Neuronal stem cell (in vitro differentiated cells): ENCODE measurements around the gene COMP.
A peak's percentile ranks its signal among the peaks of the same experiment; 100 is the strongest.

ENCODE experiments used
- DNase-seq: peaks from one replicate; pipeline ENCODE4 v3.0.0-alpha.2; 2013; ENCODE audit warnings: low spot score
- H2AFZ ChIP-seq: one replicate; pipeline ENCODE4 v1.6.1; 2013; ENCODE audit warnings: mild to moderate bottlenecking, low read length, inconsistent platforms
- H2AK5ac ChIP-seq: 2 replicates; pipeline ENCODE4 v1.6.1; 2013; ENCODE audit warnings: low read depth, mild to moderate bottlenecking, inconsistent platforms, low read length, moderate library complexity, mixed read lengths
- H2BK120ac ChIP-seq: 2 replicates; pipeline ENCODE4 v1.6.1; 2013; ENCODE audit warnings: low read depth, mild to moderate bottlenecking, inconsistent platforms, low read length, moderate library complexity, mixed read lengths
- H2BK12ac ChIP-seq: one replicate; pipeline ENCODE4 v1.6.1; 2013; ENCODE audit warnings: low read length, inconsistent platforms
- H2BK15ac ChIP-seq: 2 replicates; pipeline ENCODE4 v1.6.1; 2013; ENCODE audit warnings: mild to moderate bottlenecking, low read length, inconsistent platforms, mixed read lengths
- H2BK5ac ChIP-seq: one replicate; pipeline ENCODE4 v1.6.1; 2013; ENCODE audit warnings: inconsistent platforms, mild to moderate bottlenecking, low read length, moderate library complexity
- H3K14ac ChIP-seq: one replicate; pipeline ENCODE4 v1.6.1; 2013; ENCODE audit warnings: low read length, inconsistent platforms
- H3K18ac ChIP-seq: 2 replicates; pipeline ENCODE4 v1.6.1; 2013; ENCODE audit warnings: low read length, inconsistent platforms
- H3K23ac ChIP-seq: 2 replicates; pipeline ENCODE4 v1.6.1; 2013; ENCODE audit warnings: low read depth, mild to moderate bottlenecking, mixed read lengths, low read length, inconsistent platforms; ENCODE audit not compliant: poor library complexity
- H3K27ac ChIP-seq: replicated peaks from 3 replicates; pipeline ENCODE4 v1.5.1; 2013; ENCODE audit warnings: low read length, inconsistent platforms
- H3K27me3 ChIP-seq, 3 experiments: 2 replicates each; pipeline ENCODE4 v1.6.1; 2013; ENCODE audit warnings: low read length in 3 of 3, mild to moderate bottlenecking in 2 of 3, inconsistent platforms in 1 of 3, low read depth in 1 of 3, mixed read lengths in 1 of 3, moderate library complexity in 1 of 3; ENCODE audit not compliant: control insufficient read depth in 3 of 3, insufficient read depth in 3 of 3
- H3K36me3 ChIP-seq, 2 donors: replicated peaks in 1 of 2; 2 replicates each; pipeline ENCODE4 v1.6.1; 2013; ENCODE audit warnings: low read length in 2 of 2; ENCODE audit not compliant: control insufficient read depth in 2 of 2, insufficient read depth in 2 of 2
- H3K4ac ChIP-seq: 2 replicates; pipeline ENCODE4 v1.6.1; 2013; ENCODE audit warnings: inconsistent platforms, mild to moderate bottlenecking, low read length, moderate library complexity
- H3K4me1 ChIP-seq, 2 donors: 1 replicate in 1 of 2; 2 replicates in 1 of 2; pipeline ENCODE4 v1.6.1; 2013; ENCODE audit warnings: low read length in 2 of 2, low read depth in 1 of 2; ENCODE audit not compliant: control insufficient read depth in 2 of 2, insufficient read depth in 1 of 2
- H3K4me2 ChIP-seq: one replicate; pipeline ENCODE4 v1.6.1; 2013; ENCODE audit warnings: mild to moderate bottlenecking, low read length, inconsistent platforms; ENCODE audit not compliant: insufficient read depth, poor library complexity, severe bottlenecking
- H3K4me3 ChIP-seq, 2 donors: 2 replicates each; pipeline ENCODE4 v1.5.1; 2013; ENCODE audit warnings: low read length in 2 of 2, mild to moderate bottlenecking in 2 of 2, inconsistent platforms in 1 of 2, moderate library complexity in 1 of 2
- H3K79me1 ChIP-seq: one replicate; pipeline ENCODE4 v1.6.1; 2013; ENCODE audit warnings: low read depth, mild to moderate bottlenecking, inconsistent platforms, low read length, moderate library complexity
- H3K9ac ChIP-seq: one replicate; pipeline ENCODE4 v1.6.1; 2013; ENCODE audit warnings: mild to moderate bottlenecking, low read depth, low read length, inconsistent platforms; ENCODE audit not compliant: poor library complexity
- H3K9me3 ChIP-seq, 2 donors: replicated peaks in 1 of 2; 2 replicates each; pipeline versions ENCODE3 to v1.6.1; 2013; ENCODE audit warnings: low read length in 2 of 2, mild to moderate bottlenecking in 2 of 2, inconsistent platforms in 1 of 2, low read depth in 1 of 2, mixed read lengths in 1 of 2, moderate library complexity in 1 of 2; ENCODE audit not compliant: control insufficient read depth in 2 of 2, insufficient read depth in 1 of 2
- H4K8ac ChIP-seq: one replicate; pipeline ENCODE4 v1.6.1; 2013; ENCODE audit warnings: low read depth, mild to moderate bottlenecking, inconsistent platforms, low read length, moderate library complexity
- H4K91ac ChIP-seq: one replicate; pipeline ENCODE4 v1.6.1; 2013; ENCODE audit warnings: low read length, low read depth, mild to moderate bottlenecking, inconsistent platforms; ENCODE audit not compliant: poor library complexity
- WGBS, 2 donors: extraction: QIAGEN DNeasy Blood & Tissue Kit; methylation state at CpG; one replicate each; pipeline ENCODE4 v1.1.7; 2013; ENCODE audit warnings: missing lambda C conversion rate in 2 of 2, mixed read lengths in 1 of 2; ENCODE audit not compliant: insufficient read length in 2 of 2, insufficient replicate concordance in 1 of 2; ENCODE audit errors: extremely low coverage in 2 of 2; 5-methylcytosine and 5-hydroxymethylcytosine counted together

COMP gene

GRCh38 chr19:18737337-18737953 lies 53.7 kb downstream of the COMP start:
- no peak overlapping the region for H2BK12ac ChIP-seq
- H3K18ac ChIP-seq, result no peak overlapping the region
- H2BK15ac ChIP-seq, result peak overlapping the region; percentile 51
- no peak overlapping the region for H3K4me2 ChIP-seq
- DNase-seq, result no peak
- H3K23ac ChIP-seq, result no peak overlapping the region
- H2BK5ac ChIP-seq, result no peak overlapping the region
- no peak overlapping the region for H3K9ac ChIP-seq
- H4K91ac ChIP-seq, result no peak overlapping the region
- H3K36me3 ChIP-seq, result no peaks in the 10 kb centered on the region
- WGBS, 2 donors, result no CpG with 5 or more reads among the region's 10 CpGs
- no peak overlapping the region for H3K14ac ChIP-seq
- peaks cover 13 to 15% of the 10 kb centered on the region in 2 donors for H3K4me1 ChIP-seq
- no peak overlapping the region for H3K27ac ChIP-seq
- H3K9me3 ChIP-seq, result no peaks in the 10 kb centered on the region
- no peak overlapping the region for H4K8ac ChIP-seq
- H3K4me3 ChIP-seq, result no peak overlapping the region
- peaks cover 12% of the 10 kb centered on the region for H3K79me1 ChIP-seq
- H2AK5ac ChIP-seq, result peak overlapping the region; percentile 6
- no peak overlapping the region for H2AFZ ChIP-seq
- H3K27me3 ChIP-seq, result no peaks in the 10 kb centered on the region
- H3K4ac ChIP-seq, result no peak overlapping the region
- H2BK120ac ChIP-seq, result no peak overlapping the region

GRCh38 chr19:18736415-18737336 lies 54.4 kb downstream of the COMP start:
- Histone ChIP-seq H3K23ac (no peak overlapping the region), H3K36me3 (no peaks in the 10 kb centered on the region), H2BK120ac (no peak overlapping the region), H2AK5ac (peak overlapping the region; percentile 61), H3K4me3 (no peak overlapping the region), H3K4me1 (peaks cover 11 to 15% of the 10 kb centered on the region in 2 donors), H2BK15ac (peak overlapping the region; percentile 75), H3K9me3 (no peaks in the 10 kb centered on the region), H3K27ac (no peak overlapping the region), H3K14ac (no peak overlapping the region), H3K18ac (peak overlapping the region; percentile 71), H3K4ac (peak overlapping the region; percentile 66), H3K4me2 (no peak overlapping the region), H3K79me1 (peaks cover 12% of the 10 kb centered on the region), H4K91ac (no peak overlapping the region), H3K9ac (no peak overlapping the region), H4K8ac (no peak overlapping the region), H3K27me3 (no peaks in the 10 kb centered on the region), H2AFZ (no peak overlapping the region), H2BK5ac (peak overlapping the region; percentile 87), H2BK12ac (peak overlapping the region; percentile 73)
- DNase-seq, result no peak
- WGBS, 2 donors, result no CpG with 5 or more reads among the region's 27 CpGs

GRCh38 chr19:18735752-18736151 lies 55.4 kb downstream of the COMP start:
- Histone ChIP-seq H2BK120ac (no peak overlapping the region), H3K27ac (no peak overlapping the region), H3K4me1 (peaks cover 7 to 15% of the 10 kb centered on the region in 2 donors), H3K4me2 (no peak overlapping the region), H2BK12ac (peak overlapping the region; percentile 41), H3K9me3 (no peaks in the 10 kb centered on the region), H3K14ac (peak overlapping the region; percentile 6), H2AK5ac (peak overlapping the region; percentile 46), H4K91ac (no peak overlapping the region), H3K4me3 (no peak overlapping the region), H2AFZ (no peak overlapping the region), H3K18ac (peak overlapping the region; percentile 7), H3K4ac (no peak overlapping the region), H3K79me1 (peaks cover 12% of the 10 kb centered on the region), H3K27me3 (no peaks in the 10 kb centered on the region), H4K8ac (peak overlapping the region; percentile 82), H2BK15ac (peak overlapping the region; percentile 75), H2BK5ac (peak overlapping the region; percentile 87), H3K36me3 (no peaks in the 10 kb centered on the region), H3K23ac (no peak overlapping the region), H3K9ac (no peak overlapping the region)
- WGBS, 2 donors, result no CpG with 5 or more reads among the region's 9 CpGs
- no peak for DNase-seq

- Histone ChIP-seq H3K18ac (peak overlapping the region; percentile 76), H3K9ac (no peak overlapping the region), H2BK15ac (peak overlapping the region; percentile 37), H2BK120ac (no peak overlapping the region), H3K4me3 (no peak overlapping the region), H2BK5ac (peak overlapping the region; percentile 78), H3K36me3 (no peaks in the 10 kb centered on the region), H3K23ac (peak overlapping the region; percentile 55), H3K14ac (peak overlapping the region; percentile 38), H2AK5ac (peak overlapping the region; percentile 46), H3K4ac (peak overlapping the region; percentile 66), H2AFZ (no peak overlapping the region), H3K9me3 (no peaks in the 10 kb centered on the region), H3K79me1 (peaks cover 14% of the 10 kb centered on the region), H3K4me1 (peaks cover 5 to 13% of the 10 kb centered on the region in 2 donors), H3K27me3 (no peaks in the 10 kb centered on the region), H4K8ac (no peak overlapping the region), H2BK12ac (no peak overlapping the region), H4K91ac (no peak overlapping the region), H3K4me2 (no peak overlapping the region), H3K27ac (no peak overlapping the region)
- WGBS, 2 donors, result no CpG with 5 or more reads among the region's 14 CpGs
- DNase-seq, result no peak
Observed at GRCh38 chr19:18735324-18735723, 55.8 kb downstream of the COMP start.
